ENCODE data around the gene FEM1C.

- TF ChIP-seq CTCF (conservative IDR thresholded peaks at IDR 0.05; ENCODE audit: low read length) (no peak), EZH2phosphoT487 (IDR thresholded peaks at IDR 0.05; ENCODE audit: borderline replicate concordance, low read depth, low read length) (no peak)
Measured at GRCh38 chr5:115524199-115524847, 20.3 kb downstream of the FEM1C start.
